Endothelial cell of umbilical vein (primary cell): ENCODE results near the gene PARM1. TPM values are rescaled to one million over a fixed set of nuclear protein-coding genes. Genes with fewer than 3 reads are reported as not detected.

ENCODE experiments used
- BruUV-seq: library from RNA; stranded (reverse); fragments of 400-500 nt; replicated peaks from 2 replicates; lab custom pipeline; 2021; lab: Mats Ljungman, UMichigan
- CTCF ChIA-PET: fragments of 300-600, 350-600 bp; sonication (Branson Sonifier 250); formaldehyde crosslinking; loops from one replicate; lab custom pipeline; 2021; ENCODE audit warnings: antibody characterized with exemption, inconsistent platforms; lab: Charles Lee
- POLR2A ChIA-PET: fragments of 300-600, 350-600 bp; sonication (Branson Sonifier 250); formaldehyde crosslinking; loops from one replicate; lab custom pipeline; 2021; ENCODE audit warnings: antibody characterized with exemption, inconsistent platforms; lab: Charles Lee
- DNase-seq: peaks from one replicate; pipeline ENCODE4 v3.0.0-alpha.2; 2011; ENCODE audit warnings: low read depth, low spot score
- FAIRE-seq: peaks from 2 replicates; lab custom pipeline; 2011; peaks lifted over from hg19 to GRCh38; lab: Jason Lieb, UNC
- H2AFZ ChIP-seq: 2 replicates; pipeline ENCODE4 v1.6.0; 2012; ENCODE audit warnings: low read depth, low read length, control low read depth, inconsistent platforms
- H3K27ac ChIP-seq: 2 replicates; pipeline ENCODE4 v1.5.1; 2011; ENCODE audit warnings: low read depth, mild to moderate bottlenecking, control low read depth, low read length, moderate library complexity; ENCODE audit not compliant: insufficient read depth
- H3K27me3 ChIP-seq, 2 experiments: 2 replicates each; pipeline versions ENCODE4 v1.6.0 to v1.6.1; 2011; ENCODE audit warnings: low read length in 2 of 2, mixed read lengths in 1 of 2; ENCODE audit not compliant: control insufficient read depth in 2 of 2, insufficient read depth in 2 of 2
- H3K36me3 ChIP-seq, 2 experiments: 2 replicates in 1 of 2; 3 replicates in 1 of 2; pipeline ENCODE4 v1.5.1; 2011; ENCODE audit warnings: low read length in 2 of 2, mild to moderate bottlenecking in 1 of 2, moderate library complexity in 1 of 2; ENCODE audit not compliant: control insufficient read depth in 2 of 2, insufficient read depth in 2 of 2; ENCODE audit errors: extremely low read depth in 1 of 2
- H3K4me1 ChIP-seq: 3 replicates; pipeline ENCODE4 v1.5.1; 2011; ENCODE audit warnings: mild to moderate bottlenecking, low read length; ENCODE audit not compliant: control insufficient read depth, insufficient read depth; ENCODE audit errors: extremely low read depth
- H3K4me2 ChIP-seq: 2 replicates; pipeline ENCODE4 v1.6.1; 2011; ENCODE audit warnings: low read length, control low read depth, mixed read lengths; ENCODE audit not compliant: insufficient read depth
- H3K4me3 ChIP-seq, 3 experiments: fragments of 200-600 bp in 1 of 3; sonication (generic), shearing (Covaris generic) in 1 of 3; replicated peaks in 1 of 3; 2 replicates each; pipeline ENCODE4 v1.5.1; 2011 to 2016; ENCODE audit warnings: control low read depth in 3 of 3, low read length in 3 of 3, mild to moderate bottlenecking in 2 of 3, inconsistent platforms in 1 of 3, low read depth in 1 of 3, moderate library complexity in 1 of 3; ENCODE audit not compliant: insufficient read depth in 1 of 3
- H3K79me2 ChIP-seq: 2 replicates; pipeline ENCODE4 v1.6.0; 2012; ENCODE audit warnings: low read length, inconsistent platforms; ENCODE audit not compliant: control insufficient read depth, insufficient read depth
- H3K9ac ChIP-seq: replicated peaks from 2 replicates; pipeline ENCODE3; 2011; ENCODE audit warnings: low read length, control low read depth; ENCODE audit not compliant: insufficient read depth; ENCODE audit errors: extremely low read depth
- H3K9me1 ChIP-seq: replicated peaks from 3 replicates; pipeline ENCODE4 v1.6.0; 2011; ENCODE audit warnings: mild to moderate bottlenecking, low read length; ENCODE audit not compliant: control insufficient read depth, insufficient read depth; ENCODE audit errors: extremely low read depth
- H3K9me3 ChIP-seq: replicated peaks from 2 replicates; pipeline ENCODE4 v1.5.1; 2012; ENCODE audit warnings: low read length, inconsistent platforms; ENCODE audit not compliant: control insufficient read depth, insufficient read depth
- H4K20me1 ChIP-seq: replicated peaks from 2 replicates; pipeline ENCODE3; 2011; ENCODE audit warnings: mild to moderate bottlenecking, low read length; ENCODE audit not compliant: control insufficient read depth, insufficient read depth; ENCODE audit errors: extremely low read depth
- EZH2 ChIP-seq: IDR thresholded peaks from 2 replicates; pipeline ENCODE4 v1.6.1; 2012; ENCODE audit warnings: borderline replicate concordance, low read depth, mild to moderate bottlenecking, moderate library complexity, low read length, inconsistent platforms; ENCODE audit not compliant: severe bottlenecking
- FOS ChIP-seq: IDR thresholded peaks from 2 replicates; pipeline ENCODE4 v1.6.1; 2011; ENCODE audit warnings: mild to moderate bottlenecking, low read length, moderate library complexity, borderline replicate concordance; ENCODE audit not compliant: insufficient read depth
- GATA2 ChIP-seq: IDR thresholded peaks from 2 replicates; pipeline ENCODE4 v1.7.0; 2011; ENCODE audit warnings: low read depth, mild to moderate bottlenecking, moderate library complexity, mixed read lengths, low read length; ENCODE audit not compliant: insufficient read length, insufficient read depth
- JUN ChIP-seq: IDR thresholded peaks from 2 replicates; pipeline ENCODE4 v1.6.1; 2011; ENCODE audit warnings: borderline replicate concordance, low read depth; ENCODE audit not compliant: insufficient read length, insufficient read depth
- MAX ChIP-seq: IDR thresholded peaks from 2 replicates; pipeline ENCODE4 v1.6.1; 2011; ENCODE audit not compliant: insufficient read depth, insufficient read length
- MYC ChIP-seq: IDR thresholded peaks from one replicate; pipeline ENCODE4 v1.6.1; 2011; ENCODE audit warnings: mild to moderate bottlenecking, low read depth, low read length
- POLR2A ChIP-seq: IDR thresholded peaks from 2 replicates; pipeline ENCODE4 v1.6.1; 2012; ENCODE audit warnings: low read depth, mild to moderate bottlenecking, control low read depth, low read length
- POLR2AphosphoS5 ChIP-seq: IDR thresholded peaks from 2 replicates; pipeline ENCODE4 v1.6.1; 2012; ENCODE audit warnings: low read depth, mild to moderate bottlenecking, control low read depth, low read length, moderate library complexity; ENCODE audit not compliant: insufficient read depth
- dilution Hi-C: fragments of 300-500 bp; cut with MboI; formaldehyde crosslinking; loops from one replicate; pipeline ENCODE4 v1.15.0; 2019; ENCODE audit warnings: low sequenced_read_pairs; ENCODE audit not compliant: extremely low pct_ligation_motif_present
- intact Hi-C: fragments of 100-400 bp; cut with micrococcal nuclease; formaldehyde crosslinking; loops from one replicate; pipeline ENCODE4 v1.10.0; 2022
- polyA plus RNA-seq, 4 experiments: library from polyadenylated mRNA; depleted of rRNA in 3 of 4; stranded (reverse) in 3 of 4; unstranded in 1 of 4; fragments of >200 nt; gene quantifications; 2 replicates each; pipeline versions ENCODE4 v1.2.1 to v1.2.3, GENCODE V29; 2011 to 2012; ENCODE audit warnings: missing spikeins in 1 of 4
- total RNA-seq: library from RNA; stranded (reverse); gene quantifications from 2 replicates; pipeline ENCODE4 v1.2.3, GENCODE V29; 2021
- TF ChIP-seq, protein P1 (sequence below), 2 donors: IDR thresholded peaks; 1 replicate in 1 of 2; 2 replicates in 1 of 2; pipeline ENCODE4 v1.5.1; 2011; ENCODE audit warnings: low read length in 2 of 2, mild to moderate bottlenecking in 2 of 2, moderate library complexity in 2 of 2, control low read depth in 1 of 2, inconsistent platforms in 1 of 2, low read depth in 1 of 2; ENCODE audit not compliant: insufficient read depth in 1 of 2; ENCODE audit errors: extremely low read depth in 1 of 2

The PARM1 gene
- total and polyA plus RNA-seq, 2 donors (not counting 3 experiments of a cell fraction or from before 2014, with no cell fraction given): 0.01 TPM; not detected in 1

DNA sequence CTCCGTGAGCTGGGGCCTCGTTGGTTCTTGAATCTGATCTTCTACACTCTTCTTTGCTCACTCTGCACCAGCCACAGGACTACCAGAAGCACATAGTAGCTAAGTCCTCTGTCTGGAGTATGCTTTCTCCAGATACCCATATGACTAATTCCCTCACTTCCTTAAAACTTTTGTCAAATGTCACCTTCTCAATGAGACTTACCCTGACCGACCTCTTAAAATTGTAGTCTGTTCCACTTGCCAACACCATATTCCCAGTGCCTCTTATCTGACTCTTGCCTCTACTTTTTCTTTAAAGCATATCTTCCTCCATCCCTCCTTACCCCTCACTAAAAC is 10.0 kb downstream of the PARM1 start:
- CTCF ChIA-PET: no interaction called here
- Histone ChIP-seq H3K27ac (no peak overlapping the region), H2AFZ (no peak overlapping the region), H3K27me3 (peaks cover 4 to 7% of the 10 kb centered on the region in 2 experiments), H4K20me1 (no peaks in the 10 kb centered on the region), H3K9me3 (no peaks in the 10 kb centered on the region), H3K9ac (no peak overlapping the region), H3K4me3 (no peak overlapping the region), H3K9me1 (no peaks in the 10 kb centered on the region), H3K79me2 (no peaks in the 10 kb centered on the region), H3K4me2 (no peak overlapping the region), H3K36me3 (no peaks in the 10 kb centered on the region), H3K4me1 (no peaks in the 10 kb centered on the region)
- no peak for FAIRE-seq
- POLR2A ChIA-PET: no interaction called here
- DNase-seq: no peak
- no TSS peak for BruUV-seq
- intact Hi-C loops (no loop called here), dilution Hi-C loops (no loop called here)
- TF ChIP-seq, protein P1, sequence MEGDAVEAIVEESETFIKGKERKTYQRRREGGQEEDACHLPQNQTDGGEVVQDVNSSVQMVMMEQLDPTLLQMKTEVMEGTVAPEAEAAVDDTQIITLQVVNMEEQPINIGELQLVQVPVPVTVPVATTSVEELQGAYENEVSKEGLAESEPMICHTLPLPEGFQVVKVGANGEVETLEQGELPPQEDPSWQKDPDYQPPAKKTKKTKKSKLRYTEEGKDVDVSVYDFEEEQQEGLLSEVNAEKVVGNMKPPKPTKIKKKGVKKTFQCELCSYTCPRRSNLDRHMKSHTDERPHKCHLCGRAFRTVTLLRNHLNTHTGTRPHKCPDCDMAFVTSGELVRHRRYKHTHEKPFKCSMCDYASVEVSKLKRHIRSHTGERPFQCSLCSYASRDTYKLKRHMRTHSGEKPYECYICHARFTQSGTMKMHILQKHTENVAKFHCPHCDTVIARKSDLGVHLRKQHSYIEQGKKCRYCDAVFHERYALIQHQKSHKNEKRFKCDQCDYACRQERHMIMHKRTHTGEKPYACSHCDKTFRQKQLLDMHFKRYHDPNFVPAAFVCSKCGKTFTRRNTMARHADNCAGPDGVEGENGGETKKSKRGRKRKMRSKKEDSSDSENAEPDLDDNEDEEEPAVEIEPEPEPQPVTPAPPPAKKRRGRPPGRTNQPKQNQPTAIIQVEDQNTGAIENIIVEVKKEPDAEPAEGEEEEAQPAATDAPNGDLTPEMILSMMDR (IDR thresholded peaks at IDR 0.05; ENCODE audit: extremely low read depth in 1 of 2, insufficient read depth in 1 of 2, low read depth in 1 of 2, low read length in 2 of 2): no peak
- TF ChIP-seq POLR2AphosphoS5: no peak
- no peak for TF ChIP-seq MYC
- no peak for TF ChIP-seq FOS
- TF ChIP-seq POLR2A: no peak

- Histone ChIP-seq H3K9ac (no peak overlapping the region), H3K4me2 (no peak overlapping the region), H3K36me3 (no peaks in the 10 kb centered on the region), H2AFZ (no peak overlapping the region), H3K9me1 (no peaks in the 10 kb centered on the region), H3K4me3 (no peak overlapping the region), H3K9me3 (no peaks in the 10 kb centered on the region), H3K27me3 (peaks cover 0 to 4% of the 10 kb centered on the region in 2 experiments), H4K20me1 (no peaks in the 10 kb centered on the region), H3K27ac (no peak overlapping the region), H3K4me1 (no peaks in the 10 kb centered on the region), H3K79me2 (no peaks in the 10 kb centered on the region)
- no peak for TF ChIP-seq POLR2AphosphoS5
- TF ChIP-seq, protein P1 (IDR thresholded peaks at IDR 0.05; ENCODE audit: extremely low read depth in 1 of 2, insufficient read depth in 1 of 2, low read depth in 1 of 2, low read length in 2 of 2): no peak
- no peak for TF ChIP-seq GATA2
- no peak for TF ChIP-seq FOS
- TF ChIP-seq POLR2A: no peak
- TF ChIP-seq EZH2: no peak
- no peak for TF ChIP-seq MYC
- TF ChIP-seq MAX: no peak
- TF ChIP-seq JUN: no peak
- intact Hi-C loops: no loop called here
- dilution Hi-C loops: no loop called here
- no peak for FAIRE-seq
- ChIA-PET POLR2A (no interaction called here), CTCF (interaction anchor here (0.6 to 1.1 kb wide), 3 partner anchors 9 to 70 kb away, joined by 3 read pairs; partner anchors contain the start of gene PARM1)
- BruUV-seq: no TSS peak
- DNase-seq: no peak
These were observed 11.5 kb downstream of the PARM1 start for GRCh38 chr4:74944354-74944793.
